A549 treated with AZD9567 at 1 μM for 4 hours (cell line): Measurements from ENCODE around the gene RINL. TPM values are rescaled to one million over a fixed set of nuclear protein-coding genes. Genes with fewer than 3 reads are reported as not detected.

Source experiments
- total RNA-seq: library from RNA; stranded (reverse); fragments of 200-300 nt; extraction: Qiagen RNA extraction; gene quantifications from 5 replicates; pipeline ENCODE4 v1.2.3, GENCODE V29; 2022; ENCODE audit not compliant: insufficient read depth

RINL gene, protein sequence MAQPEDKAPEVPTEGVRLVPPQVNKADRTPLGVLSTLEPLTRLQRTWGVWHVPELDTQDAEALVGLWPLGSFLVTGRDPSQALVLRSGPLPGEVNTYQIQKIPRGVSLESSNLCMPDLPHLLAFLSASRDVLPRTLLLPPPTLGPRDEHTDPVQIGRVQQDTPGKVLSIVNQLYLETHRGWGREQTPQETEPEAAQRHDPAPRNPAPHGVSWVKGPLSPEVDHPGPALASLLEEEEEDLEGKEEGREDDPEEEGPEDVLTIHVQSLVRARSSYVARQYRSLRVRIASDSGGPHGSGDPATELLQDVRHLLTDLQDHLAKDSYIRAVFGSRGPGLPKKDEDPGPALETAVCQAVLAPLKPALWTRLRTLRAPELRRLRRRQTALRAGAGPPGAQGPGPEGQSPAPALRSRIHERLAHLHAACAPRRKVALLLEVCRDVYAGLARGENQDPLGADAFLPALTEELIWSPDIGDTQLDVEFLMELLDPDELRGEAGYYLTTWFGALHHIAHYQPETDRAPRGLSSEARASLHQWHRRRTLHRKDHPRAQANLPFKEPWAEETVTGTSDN
- total RNA-seq, result 1.6 to 10.9 TPM (median 2.5 TPM) in 5 replicates

DNA sequence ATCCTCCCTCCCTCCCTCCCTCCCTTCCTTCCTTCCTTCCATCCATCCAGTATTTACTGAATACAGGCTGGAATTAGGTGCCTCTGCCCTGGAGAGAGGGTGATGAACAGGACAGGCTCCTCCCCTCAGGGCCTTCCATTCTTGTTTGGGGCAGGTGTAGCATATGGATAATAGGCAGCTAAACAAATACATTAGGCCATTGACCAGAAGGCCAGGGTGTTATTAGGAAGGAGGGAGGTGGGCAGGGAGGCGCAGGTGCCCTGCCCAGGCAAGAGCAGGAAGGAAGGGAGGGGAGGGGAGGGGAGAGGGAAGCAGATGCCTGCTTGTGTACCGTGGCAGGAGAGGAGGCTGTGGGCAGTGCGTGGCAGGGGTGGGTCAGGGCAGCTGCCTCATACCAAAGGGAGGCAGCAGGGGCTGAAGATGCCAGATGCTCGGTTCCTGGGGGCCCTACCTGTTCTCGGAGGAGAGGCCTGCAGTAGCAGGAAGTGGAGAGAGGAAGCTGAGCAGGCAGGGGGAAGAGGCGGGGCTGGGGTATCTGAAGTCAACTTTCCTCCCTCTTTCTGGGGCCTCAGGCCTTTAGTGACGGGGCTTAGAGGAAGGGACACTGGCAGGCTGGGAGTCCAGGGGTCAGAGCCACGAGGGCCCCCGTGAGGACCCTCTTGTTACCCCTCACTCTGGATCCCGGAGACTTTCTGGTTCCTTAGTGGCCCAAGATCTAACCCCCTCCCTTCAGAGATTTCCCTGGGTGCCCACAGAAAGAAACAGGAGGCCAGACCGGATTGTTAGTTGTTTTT lies at the start of gene RINL:
Gene RINL, minus strand, starts transcription at position 495 of the 794 bp plus-strand sequence. CDS start 1,533 bp downstream, outside the sequence.

DNA sequence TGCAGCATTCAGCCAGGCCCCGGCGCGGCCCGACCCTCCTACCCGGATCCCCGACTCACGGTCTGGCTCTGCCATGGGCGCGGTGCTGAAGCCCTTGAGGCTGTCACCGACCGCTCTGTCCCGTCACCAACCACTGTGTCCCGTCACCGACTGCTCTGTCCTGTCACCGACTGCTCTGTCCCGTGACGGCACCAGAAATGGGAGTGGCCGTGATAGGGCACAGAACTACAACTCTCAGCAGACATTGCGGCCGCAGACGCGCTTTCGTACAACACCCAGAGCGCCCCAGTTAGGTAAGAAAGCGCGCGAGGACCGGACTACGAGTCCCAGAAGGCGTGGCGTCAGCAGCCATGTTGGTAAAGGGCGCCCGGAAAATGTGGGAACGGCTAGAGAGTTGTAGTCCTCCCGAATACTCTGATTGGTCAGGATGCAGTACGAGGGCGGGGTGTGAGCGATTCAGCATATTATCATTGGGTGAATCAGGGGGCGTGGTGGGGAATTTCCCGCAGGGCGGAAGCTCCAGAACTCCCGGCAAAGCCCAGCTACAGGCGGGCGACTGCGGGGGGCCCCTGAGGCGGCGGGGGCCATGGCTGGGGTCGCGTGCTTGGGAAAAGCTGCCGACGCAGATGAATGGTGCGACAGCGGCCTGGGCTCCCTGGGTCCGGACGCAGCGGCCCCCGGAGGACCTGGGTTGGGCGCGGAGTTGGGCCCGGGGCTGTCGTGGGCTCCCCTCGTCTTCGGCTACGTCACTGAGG lies 21.5 kb upstream of the RINL start, which contains the start of the genes NFKBIB and SIRT2:
Gene NFKBIB, plus strand, starts transcription at position 523 of the 755 bp plus-strand sequence. Its CDS starts 64 bp downstream, at position 587.
Gene SIRT2, minus strand, starts transcription at position 172 of the 755 bp plus-strand sequence. Its CDS starts 97 bp downstream, at position 75.

DNA sequence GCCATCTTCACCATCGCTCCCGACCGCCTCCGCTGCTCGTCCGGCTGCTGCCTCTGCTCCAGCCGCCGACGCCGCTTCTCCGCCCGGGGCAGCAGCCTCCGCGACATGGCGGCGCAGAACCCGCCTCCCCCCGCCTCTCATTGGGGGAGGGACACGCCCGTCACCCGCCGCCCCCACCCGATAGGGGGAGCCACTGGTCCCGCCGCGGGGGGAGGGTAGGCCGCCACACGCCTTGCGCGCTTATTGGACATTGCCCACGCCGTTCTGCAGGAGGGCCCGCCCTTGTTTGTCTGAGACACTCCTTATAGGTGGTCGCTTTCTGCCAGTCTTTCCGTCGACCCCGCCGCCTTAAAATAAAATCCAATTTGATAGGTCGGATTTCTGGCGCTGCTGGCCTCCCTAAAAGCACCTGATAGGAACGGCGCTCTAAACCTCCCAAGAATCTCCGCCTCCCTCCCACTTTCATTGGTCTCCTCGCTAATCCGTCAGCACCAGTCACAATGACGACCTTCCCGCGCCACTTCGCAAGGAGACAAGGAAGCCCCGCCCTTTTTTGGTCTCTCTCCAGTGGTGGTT lies 28.1 kb downstream of the RINL start, which contains the start of gene HNRNPL:
Gene HNRNPL, minus strand, starts transcription at position 127 of the 576 bp plus-strand sequence. Its CDS starts 20 bp downstream, at position 107.

Other genes with a start within 250 kb of the RINL start
- gene ACTN4, start 230.6 kb downstream of the RINL start, total RNA-seq, result 1,033 to 1,160 TPM (median 1,098 TPM) in 5 replicates
- 4.3 to 7.3 TPM (median 5.5 TPM) in 5 replicates for gene CAPN12, start 133.8 kb downstream of the RINL start, total RNA-seq
- gene LGALS7, start 104.8 kb downstream of the RINL start, total RNA-seq, result 0.23 TPM in 1 of 5 replicates, not detected in the others
- gene LGALS7B, start 89.1 kb downstream of the RINL start, total RNA-seq, result 0.42 to 0.57 TPM (median 0.46 TPM) in 3 of 5 replicates, not detected in the others
- gene LGALS4, start 65.3 kb downstream of the RINL start, total RNA-seq, result 0.49 to 1.0 TPM (median 0.60 TPM) in 4 of 5 replicates, not detected in the other
- gene ECH1, start 46.5 kb downstream of the RINL start, total RNA-seq, result 264 to 308 TPM (median 279 TPM) in 5 replicates
- 319 to 411 TPM (median 329 TPM) in 5 replicates for gene HNRNPL, start 28.3 kb downstream of the RINL start, total RNA-seq
- 35.3 to 38.9 TPM (median 36.2 TPM) in 5 replicates for gene SIRT2, start 21.3 kb upstream of the RINL start, total RNA-seq
- 67.2 to 126 TPM (median 97.7 TPM) in 5 replicates for gene NFKBIB, start 21.7 kb upstream of the RINL start, total RNA-seq
- 0.72 to 1.1 TPM (median 0.89 TPM) in 4 of 5 replicates, not detected in the other for gene CCER2, start 33.9 kb upstream of the RINL start, total RNA-seq
- gene SARS2, start 52.5 kb upstream of the RINL start, total RNA-seq, result 56.5 to 71.5 TPM (median 60.9 TPM) in 5 replicates
- 240 to 311 TPM (median 272 TPM) in 5 replicates for gene MRPS12, start 52.7 kb upstream of the RINL start, total RNA-seq
- 51.9 to 84.2 TPM (median 80.0 TPM) in 5 replicates for gene FBXO17, start 97.5 kb upstream of the RINL start, total RNA-seq
- gene FBXO27, start 154.3 kb upstream of the RINL start, total RNA-seq, result 3.0 to 6.9 TPM (median 3.8 TPM) in 5 replicates
- gene ACP7, start 206.1 kb upstream of the RINL start, total RNA-seq, result 0.03 to 0.07 TPM (median 0.05 TPM) in 3 of 5 replicates, not detected in the others
- 88.0 to 108 TPM (median 104 TPM) in 5 replicates for gene PAK4, start 247.5 kb upstream of the RINL start, total RNA-seq